GM23338 (cell line): ENCODE data around the gene COL1A1. TPM values are rescaled to one million over a fixed set of nuclear protein-coding genes. Genes with fewer than 3 reads are reported as not detected.

Experiments used
- ATAC-seq: fragments of 200-7000 bp; cut with Tn5 transposase; 3 replicates; pipeline ENCODE4 v1.9.1; 2020
- DNase-seq: peaks from one replicate; pipeline ENCODE4 v3.0.0-alpha.2; 2015; ENCODE audit warnings: low spot score
- H2AFZ ChIP-seq: fragments of 200-600 bp; sonication (generic); 2 replicates; pipeline ENCODE4 v1.8.0; 2016; ENCODE audit warnings: antibody characterized with exemption, mild to moderate bottlenecking, moderate library complexity
- H3F3A ChIP-seq: fragments of 200-600 bp; sonication (generic); replicated peaks from 2 replicates; pipeline ENCODE4 v1.8.0; 2017; ENCODE audit warnings: antibody characterized with exemption, mixed run types, low read depth
- H3K27ac ChIP-seq: fragments of 200-600 bp; sonication (generic); 2 replicates; pipeline ENCODE4 v1.6.1; 2016; ENCODE audit warnings: low read depth
- H3K27me3 ChIP-seq: fragments of 200-600 bp; sonication (generic); 2 replicates; pipeline ENCODE4 v1.8.0; 2016; ENCODE audit warnings: mild to moderate bottlenecking, mixed run types, moderate library complexity; ENCODE audit not compliant: insufficient read depth
- H3K36me3 ChIP-seq: fragments of 200-600 bp; sonication (generic); 2 replicates; pipeline ENCODE4 v1.8.0; 2016; ENCODE audit warnings: mild to moderate bottlenecking; ENCODE audit not compliant: insufficient read depth
- H3K4me1 ChIP-seq: fragments of 200-600 bp; sonication (generic); 2 replicates; pipeline ENCODE4 v1.8.0; 2016; ENCODE audit warnings: mild to moderate bottlenecking, moderate library complexity; ENCODE audit not compliant: insufficient read depth
- H3K4me2 ChIP-seq: fragments of 200-600 bp; sonication (generic); 2 replicates; pipeline ENCODE4 v1.7.1; 2017; ENCODE audit warnings: mixed run types
- H3K4me3 ChIP-seq: fragments of 200-600 bp; sonication (generic); 2 replicates; pipeline ENCODE4 v1.6.1; 2016; ENCODE audit warnings: mixed run types
- H3K79me2 ChIP-seq: fragments of 200-600 bp; sonication (generic); replicated peaks from 2 replicates; pipeline ENCODE4 v1.8.0; 2017; ENCODE audit warnings: mild to moderate bottlenecking; ENCODE audit not compliant: insufficient read depth
- H3K9me2 ChIP-seq: fragments of 200-600 bp; sonication (generic); 2 replicates; pipeline ENCODE4 v1.8.0; 2017; ENCODE audit not compliant: insufficient read depth
- H4K20me1 ChIP-seq: fragments of 200-600 bp; sonication (generic); replicated peaks from 2 replicates; pipeline ENCODE4 v1.8.0; 2017; ENCODE audit warnings: mild to moderate bottlenecking; ENCODE audit not compliant: insufficient read depth
- H3K27ac Mint-ChIP-seq: 2 replicates; pipeline ENCODE4 v1.8.0; 2020; ENCODE audit warnings: inconsistent platforms, mild to moderate bottlenecking, moderate library complexity, mixed read lengths
- H3K27me3 Mint-ChIP-seq: 3 replicates; pipeline ENCODE4 v1.8.0; 2022; ENCODE audit warnings: low read depth, mild to moderate bottlenecking, moderate library complexity, mixed read lengths, inconsistent platforms; ENCODE audit not compliant: insufficient read depth, poor library complexity
- H3K36me3 Mint-ChIP-seq: 3 replicates; pipeline ENCODE4 v1.8.0; 2021; ENCODE audit warnings: low read depth, mild to moderate bottlenecking, inconsistent platforms, moderate library complexity, mixed read lengths
- H3K4me1 Mint-ChIP-seq: 3 replicates; pipeline ENCODE4 v1.8.0; 2020; ENCODE audit warnings: mild to moderate bottlenecking, inconsistent platforms, mixed read lengths
- H3K4me3 Mint-ChIP-seq: 3 replicates; pipeline ENCODE4 v1.8.0; 2021; ENCODE audit warnings: moderate library complexity, mild to moderate bottlenecking, inconsistent platforms, mixed read lengths
- H3K9me3 Mint-ChIP-seq: 3 replicates; pipeline ENCODE4 v1.8.0; 2020; ENCODE audit warnings: moderate library complexity, mild to moderate bottlenecking, inconsistent platforms, mixed read lengths
- CREB1 ChIP-seq: fragments of 250-450 bp; sonication (Bioruptor Pico); IDR thresholded peaks from 2 replicates; pipeline ENCODE4 v1.5.0; 2020; ENCODE audit warnings: low read depth, mild to moderate bottlenecking, moderate library complexity
- CTCF ChIP-seq, 2 experiments: fragments of 200-600 bp in 1 of 2; sonication (generic) in 1 of 2; conservative IDR thresholded peaks; 2 replicates each; pipeline versions ENCODE4 v1.5.1 to v1.6.1; 2016 to 2017; ENCODE audit warnings: antibody characterized with exemption in 2 of 2, low read depth in 2 of 2, mild to moderate bottlenecking in 2 of 2, moderate library complexity in 1 of 2
- EZH2 ChIP-seq: fragments of 200-600 bp; sonication (generic); IDR thresholded peaks from one replicate; pipeline ENCODE4 v1.8.0; 2017; ENCODE audit warnings: antibody characterized with exemption, mild to moderate bottlenecking, low read depth; ENCODE audit not compliant: unreplicated experiment
- EZH2phosphoT487 ChIP-seq: fragments of 200-600 bp; sonication (generic); IDR thresholded peaks from one replicate; pipeline ENCODE4 v1.8.1; 2018; ENCODE audit warnings: antibody characterized with exemption; ENCODE audit not compliant: unreplicated experiment
- JUNB ChIP-seq: IDR thresholded peaks from one replicate; pipeline ENCODE4 v1.6.1; 2016; ENCODE audit warnings: antibody characterized with exemption; ENCODE audit not compliant: unreplicated experiment
- NANOG ChIP-seq: IDR thresholded peaks from 2 replicates; pipeline ENCODE4 v1.6.1; 2016; ENCODE audit warnings: antibody characterized with exemption, borderline replicate concordance
- POLR2AphosphoS5 ChIP-seq: IDR thresholded peaks from 2 replicates; pipeline ENCODE4 v1.6.1; 2016; ENCODE audit warnings: antibody characterized with exemption, low read depth
- STAT1 ChIP-seq: IDR thresholded peaks from one replicate; pipeline ENCODE4 v1.6.1; 2016; ENCODE audit warnings: antibody characterized with exemption; ENCODE audit not compliant: unreplicated experiment
- ZNF114 ChIP-seq: fragments of 250-450 bp; sonication (Bioruptor Pico); IDR thresholded peaks from 2 replicates; pipeline ENCODE4 v1.5.0; 2020; ENCODE audit warnings: mild to moderate bottlenecking, moderate library complexity
- ZNF331 ChIP-seq: fragments of 250-450 bp; sonication (Bioruptor Pico); IDR thresholded peaks from 2 replicates; pipeline ENCODE4 v1.5.0; 2020; ENCODE audit warnings: low read depth, mild to moderate bottlenecking, moderate library complexity
- polyA plus RNA-seq: library from polyadenylated mRNA; unstranded; fragments of >200 nt; fragmentation: Nextera tagmentation; extraction: Ambion mirVana; gene quantifications from 2 replicates; pipeline ENCODE4 v1.2.1, GENCODE V29; 2016
- total RNA-seq: library from RNA; depleted of rRNA; stranded (reverse); fragments of >200 nt; shearing (Covaris generic); gene quantifications from 2 replicates; pipeline ENCODE4 v1.2.3, GENCODE V29; 2014
- TF ChIP-seq, protein P1 (sequence below): IDR thresholded peaks from 2 replicates; pipeline ENCODE4 v1.6.1; 2016; ENCODE audit warnings: antibody characterized with exemption
- TF ChIP-seq, protein P2 (sequence below): IDR thresholded peaks from one replicate; pipeline ENCODE4 v1.6.1; 2018; ENCODE audit warnings: antibody characterized with exemption; ENCODE audit not compliant: unreplicated experiment

COL1A1 gene
- total and polyA plus RNA-seq, 2 experiments from 2014 or later, result 21.2 to 34.3 TPM

GRCh38 chr17:50187394-50187725 is 14.1 kb downstream of the COL1A1 start:
- H3K4me2 ChIP-seq, result no peak overlapping the region
- H3K27me3 ChIP-seq, result no peaks in the 10 kb centered on the region
- no peak overlapping the region for H3K27ac ChIP-seq
- no peaks in the 10 kb centered on the region for H3K79me2 ChIP-seq
- Mint-ChIP-seq H3K27me3 (peaks cover 11% of the 10 kb centered on the region), H3K4me3 (no peak overlapping the region), H3K9me3 (no peaks in the 10 kb centered on the region), H3K27ac (no peak overlapping the region), H3K36me3 (peaks cover 26% of the 10 kb centered on the region), H3K4me1 (peaks cover 27% of the 10 kb centered on the region)
- H3F3A ChIP-seq, result no peaks in the 10 kb centered on the region
- H4K20me1 ChIP-seq, result no peaks in the 10 kb centered on the region
- ATAC-seq, result no peak
- H3K36me3 ChIP-seq, result no peaks in the 10 kb centered on the region
- DNase-seq, result no peak
- no peak overlapping the region for H2AFZ ChIP-seq
- peaks cover 25% of the 10 kb centered on the region for H3K4me1 ChIP-seq
- TF ChIP-seq, protein P1, sequence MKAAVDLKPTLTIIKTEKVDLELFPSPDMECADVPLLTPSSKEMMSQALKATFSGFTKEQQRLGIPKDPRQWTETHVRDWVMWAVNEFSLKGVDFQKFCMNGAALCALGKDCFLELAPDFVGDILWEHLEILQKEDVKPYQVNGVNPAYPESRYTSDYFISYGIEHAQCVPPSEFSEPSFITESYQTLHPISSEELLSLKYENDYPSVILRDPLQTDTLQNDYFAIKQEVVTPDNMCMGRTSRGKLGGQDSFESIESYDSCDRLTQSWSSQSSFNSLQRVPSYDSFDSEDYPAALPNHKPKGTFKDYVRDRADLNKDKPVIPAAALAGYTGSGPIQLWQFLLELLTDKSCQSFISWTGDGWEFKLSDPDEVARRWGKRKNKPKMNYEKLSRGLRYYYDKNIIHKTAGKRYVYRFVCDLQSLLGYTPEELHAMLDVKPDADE, result no peak
- TF ChIP-seq STAT1, result no peak
- no peak for TF ChIP-seq NANOG
- no peak for TF ChIP-seq ZNF331 (CRISPR knock-in tag)
- no peak for TF ChIP-seq EZH2phosphoT487
- TF ChIP-seq CTCF (conservative IDR thresholded peaks at IDR 0.05; ENCODE audit: low read depth in 2 of 2), result no peak
- no peak for TF ChIP-seq EZH2
- no peak for TF ChIP-seq JUNB
- no peak for TF ChIP-seq ZNF114 (CRISPR knock-in tag)
- TF ChIP-seq CREB1, result no peak
- TF ChIP-seq, protein P2, sequence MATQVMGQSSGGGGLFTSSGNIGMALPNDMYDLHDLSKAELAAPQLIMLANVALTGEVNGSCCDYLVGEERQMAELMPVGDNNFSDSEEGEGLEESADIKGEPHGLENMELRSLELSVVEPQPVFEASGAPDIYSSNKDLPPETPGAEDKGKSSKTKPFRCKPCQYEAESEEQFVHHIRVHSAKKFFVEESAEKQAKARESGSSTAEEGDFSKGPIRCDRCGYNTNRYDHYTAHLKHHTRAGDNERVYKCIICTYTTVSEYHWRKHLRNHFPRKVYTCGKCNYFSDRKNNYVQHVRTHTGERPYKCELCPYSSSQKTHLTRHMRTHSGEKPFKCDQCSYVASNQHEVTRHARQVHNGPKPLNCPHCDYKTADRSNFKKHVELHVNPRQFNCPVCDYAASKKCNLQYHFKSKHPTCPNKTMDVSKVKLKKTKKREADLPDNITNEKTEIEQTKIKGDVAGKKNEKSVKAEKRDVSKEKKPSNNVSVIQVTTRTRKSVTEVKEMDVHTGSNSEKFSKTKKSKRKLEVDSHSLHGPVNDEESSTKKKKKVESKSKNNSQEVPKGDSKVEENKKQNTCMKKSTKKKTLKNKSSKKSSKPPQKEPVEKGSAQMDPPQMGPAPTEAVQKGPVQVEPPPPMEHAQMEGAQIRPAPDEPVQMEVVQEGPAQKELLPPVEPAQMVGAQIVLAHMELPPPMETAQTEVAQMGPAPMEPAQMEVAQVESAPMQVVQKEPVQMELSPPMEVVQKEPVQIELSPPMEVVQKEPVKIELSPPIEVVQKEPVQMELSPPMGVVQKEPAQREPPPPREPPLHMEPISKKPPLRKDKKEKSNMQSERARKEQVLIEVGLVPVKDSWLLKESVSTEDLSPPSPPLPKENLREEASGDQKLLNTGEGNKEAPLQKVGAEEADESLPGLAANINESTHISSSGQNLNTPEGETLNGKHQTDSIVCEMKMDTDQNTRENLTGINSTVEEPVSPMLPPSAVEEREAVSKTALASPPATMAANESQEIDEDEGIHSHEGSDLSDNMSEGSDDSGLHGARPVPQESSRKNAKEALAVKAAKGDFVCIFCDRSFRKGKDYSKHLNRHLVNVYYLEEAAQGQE, result no peak
- no peak for TF ChIP-seq POLR2AphosphoS5
- H3K9me2 ChIP-seq, result no peaks in the 10 kb centered on the region
- H3K4me3 ChIP-seq, result no peak overlapping the region
